ENCODE results near the gene TMEM256.

Gene TMEM256

GRCh38 chr17:7393613-7394451 is 10.1 kb downstream of the TMEM256 start:
- no peak for TF ChIP-seq SIN3A (IDR thresholded peaks at IDR 0.05; ENCODE audit: borderline replicate concordance, insufficient read depth, low read length)
- TF ChIP-seq, protein P1, sequence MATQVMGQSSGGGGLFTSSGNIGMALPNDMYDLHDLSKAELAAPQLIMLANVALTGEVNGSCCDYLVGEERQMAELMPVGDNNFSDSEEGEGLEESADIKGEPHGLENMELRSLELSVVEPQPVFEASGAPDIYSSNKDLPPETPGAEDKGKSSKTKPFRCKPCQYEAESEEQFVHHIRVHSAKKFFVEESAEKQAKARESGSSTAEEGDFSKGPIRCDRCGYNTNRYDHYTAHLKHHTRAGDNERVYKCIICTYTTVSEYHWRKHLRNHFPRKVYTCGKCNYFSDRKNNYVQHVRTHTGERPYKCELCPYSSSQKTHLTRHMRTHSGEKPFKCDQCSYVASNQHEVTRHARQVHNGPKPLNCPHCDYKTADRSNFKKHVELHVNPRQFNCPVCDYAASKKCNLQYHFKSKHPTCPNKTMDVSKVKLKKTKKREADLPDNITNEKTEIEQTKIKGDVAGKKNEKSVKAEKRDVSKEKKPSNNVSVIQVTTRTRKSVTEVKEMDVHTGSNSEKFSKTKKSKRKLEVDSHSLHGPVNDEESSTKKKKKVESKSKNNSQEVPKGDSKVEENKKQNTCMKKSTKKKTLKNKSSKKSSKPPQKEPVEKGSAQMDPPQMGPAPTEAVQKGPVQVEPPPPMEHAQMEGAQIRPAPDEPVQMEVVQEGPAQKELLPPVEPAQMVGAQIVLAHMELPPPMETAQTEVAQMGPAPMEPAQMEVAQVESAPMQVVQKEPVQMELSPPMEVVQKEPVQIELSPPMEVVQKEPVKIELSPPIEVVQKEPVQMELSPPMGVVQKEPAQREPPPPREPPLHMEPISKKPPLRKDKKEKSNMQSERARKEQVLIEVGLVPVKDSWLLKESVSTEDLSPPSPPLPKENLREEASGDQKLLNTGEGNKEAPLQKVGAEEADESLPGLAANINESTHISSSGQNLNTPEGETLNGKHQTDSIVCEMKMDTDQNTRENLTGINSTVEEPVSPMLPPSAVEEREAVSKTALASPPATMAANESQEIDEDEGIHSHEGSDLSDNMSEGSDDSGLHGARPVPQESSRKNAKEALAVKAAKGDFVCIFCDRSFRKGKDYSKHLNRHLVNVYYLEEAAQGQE (IDR thresholded peaks at IDR 0.05; ENCODE audit: insufficient read depth in 1 of 2, low read depth in 2 of 2, low read length in 2 of 2), result no peak
- TF ChIP-seq FOXP2 (optimal IDR thresholded peaks at IDR 0.05; ENCODE audit: borderline replicate concordance, extremely low read depth, extremely low read length, insufficient read depth), result no peak
- TF ChIP-seq POLR2AphosphoS5 (IDR thresholded peaks at IDR 0.05; ENCODE audit: low read depth, low read length), result no peak
- no peak for TF ChIP-seq TAF1 (IDR thresholded peaks at IDR 0.05; ENCODE audit: borderline replicate concordance, insufficient read depth, low read length)

DNA sequence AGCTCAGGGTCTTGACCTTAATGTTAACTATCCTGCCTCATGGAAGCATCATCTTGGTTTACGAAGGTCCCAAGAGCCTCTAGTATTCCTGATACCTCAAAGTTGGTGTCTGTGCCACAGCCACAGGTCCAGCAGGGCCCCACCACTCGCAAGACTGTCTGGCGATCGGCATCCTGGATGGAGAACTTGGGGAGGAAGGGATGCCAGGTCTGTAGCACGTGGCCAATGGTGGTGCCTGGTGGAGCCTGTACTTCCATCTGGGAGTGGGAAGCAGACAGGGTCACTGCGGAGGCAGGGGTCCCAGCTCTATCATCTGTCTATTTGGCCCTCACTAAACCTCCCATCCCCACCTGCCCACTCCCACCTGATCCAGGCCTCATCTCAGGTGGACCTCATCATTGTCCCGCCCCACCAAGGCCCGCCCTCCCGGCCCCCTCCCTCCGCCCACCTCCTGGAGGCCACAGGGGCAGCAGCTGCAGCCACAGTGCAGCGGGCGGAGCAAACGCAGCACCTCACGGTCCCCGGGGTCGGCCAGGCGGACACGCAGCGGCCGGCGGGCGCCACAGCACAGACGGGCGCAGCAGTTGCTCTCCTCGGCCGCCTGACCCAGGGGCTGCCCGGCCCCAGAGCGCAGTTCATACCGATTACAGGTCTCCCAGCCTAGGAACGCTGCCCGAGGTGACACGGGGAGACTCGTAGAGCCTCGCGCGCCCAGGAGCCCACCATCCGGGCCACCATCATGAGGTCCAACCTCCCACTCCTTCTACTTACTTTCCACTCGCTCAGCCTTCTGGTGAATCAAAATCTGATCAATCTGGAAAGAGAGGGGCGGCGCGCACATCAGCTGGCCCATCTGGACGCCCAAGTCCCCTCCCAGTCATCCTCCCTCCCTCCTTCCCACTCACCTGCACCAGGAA is 10.9 kb downstream of the TMEM256 start:
- TF ChIP-seq SIN3A (IDR thresholded peaks at IDR 0.05; ENCODE audit: borderline replicate concordance, insufficient read depth, low read length) (no peak), FOXP2 (optimal IDR thresholded peaks at IDR 0.05; ENCODE audit: borderline replicate concordance, extremely low read depth, extremely low read length, insufficient read depth) (no peak), TAF1 (IDR thresholded peaks at IDR 0.05; ENCODE audit: borderline replicate concordance, insufficient read depth, low read length) (no peak)

GRCh38 chr17:7391307-7391706 is 12.6 kb downstream of the TMEM256 start:
- TF ChIP-seq FOXP2 (optimal IDR thresholded peaks at IDR 0.05; ENCODE audit: borderline replicate concordance, extremely low read depth, extremely low read length, insufficient read depth) (no peak), SIN3A (IDR thresholded peaks at IDR 0.05; ENCODE audit: borderline replicate concordance, insufficient read depth, low read length) (no peak), TAF1 (IDR thresholded peaks at IDR 0.05; ENCODE audit: borderline replicate concordance, insufficient read depth, low read length) (no peak), POLR2AphosphoS5 (IDR thresholded peaks at IDR 0.05; ENCODE audit: low read depth, low read length) (no peak)
- TF ChIP-seq, protein P1 (IDR thresholded peaks at IDR 0.05; ENCODE audit: insufficient read depth in 1 of 2, low read depth in 2 of 2, low read length in 2 of 2), result no peak

GRCh38 chr17:7389924-7390910 is 13.7 kb downstream of the TMEM256 start:
- TF ChIP-seq, protein P1 (IDR thresholded peaks at IDR 0.05; ENCODE audit: insufficient read depth in 1 of 2, low read depth in 2 of 2, low read length in 2 of 2), result no peak
- TF ChIP-seq POLR2AphosphoS5 (IDR thresholded peaks at IDR 0.05; ENCODE audit: low read depth, low read length), result no peak
- no peak for TF ChIP-seq SIN3A (IDR thresholded peaks at IDR 0.05; ENCODE audit: borderline replicate concordance, insufficient read depth, low read length)
- no peak for TF ChIP-seq FOXP2 (optimal IDR thresholded peaks at IDR 0.05; ENCODE audit: borderline replicate concordance, extremely low read depth, extremely low read length, insufficient read depth)
- TF ChIP-seq TAF1 (IDR thresholded peaks at IDR 0.05; ENCODE audit: borderline replicate concordance, insufficient read depth, low read length), result no peak
